OCI-LY3 (cell line): ENCODE results near the gene PPP2R2D.

Experiments
- EZH2phosphoT487 ChIP-seq: fragments of 200-600 bp; shearing (Covaris generic); IDR thresholded peaks from 2 replicates; pipeline ENCODE4 v1.6.1; 2018; ENCODE audit warnings: antibody characterized with exemption, mixed run types, low read depth
- TF ChIP-seq, protein P1 (sequence below): fragments of 200-600, 300-600 bp; sonication (generic); IDR thresholded peaks from 2 replicates; pipeline ENCODE4 v1.5.1; 2014; ENCODE audit warnings: antibody characterized with exemption, low read length, low read depth

DNA sequence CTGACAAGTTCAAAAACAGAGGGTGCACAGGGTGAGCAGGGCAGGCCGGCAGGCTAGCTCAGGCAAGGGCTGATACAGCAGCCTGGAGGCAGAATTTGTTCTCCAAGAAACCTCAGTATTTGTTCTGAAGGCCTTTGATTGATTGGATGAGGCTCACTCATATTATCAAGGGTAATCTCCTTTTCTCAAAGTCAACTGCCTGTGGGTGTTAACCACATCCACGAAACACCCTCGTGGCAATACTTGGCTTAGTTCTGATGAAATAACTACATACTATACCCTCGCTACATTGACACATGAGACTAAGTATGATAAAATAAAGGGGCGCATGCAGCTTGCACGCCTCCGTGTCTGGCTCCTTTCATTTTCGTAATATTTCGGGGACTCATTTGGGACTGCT, 4.4 kb upstream of the PPP2R2D start:
- no peak for TF ChIP-seq EZH2phosphoT487
- TF ChIP-seq, protein P1, sequence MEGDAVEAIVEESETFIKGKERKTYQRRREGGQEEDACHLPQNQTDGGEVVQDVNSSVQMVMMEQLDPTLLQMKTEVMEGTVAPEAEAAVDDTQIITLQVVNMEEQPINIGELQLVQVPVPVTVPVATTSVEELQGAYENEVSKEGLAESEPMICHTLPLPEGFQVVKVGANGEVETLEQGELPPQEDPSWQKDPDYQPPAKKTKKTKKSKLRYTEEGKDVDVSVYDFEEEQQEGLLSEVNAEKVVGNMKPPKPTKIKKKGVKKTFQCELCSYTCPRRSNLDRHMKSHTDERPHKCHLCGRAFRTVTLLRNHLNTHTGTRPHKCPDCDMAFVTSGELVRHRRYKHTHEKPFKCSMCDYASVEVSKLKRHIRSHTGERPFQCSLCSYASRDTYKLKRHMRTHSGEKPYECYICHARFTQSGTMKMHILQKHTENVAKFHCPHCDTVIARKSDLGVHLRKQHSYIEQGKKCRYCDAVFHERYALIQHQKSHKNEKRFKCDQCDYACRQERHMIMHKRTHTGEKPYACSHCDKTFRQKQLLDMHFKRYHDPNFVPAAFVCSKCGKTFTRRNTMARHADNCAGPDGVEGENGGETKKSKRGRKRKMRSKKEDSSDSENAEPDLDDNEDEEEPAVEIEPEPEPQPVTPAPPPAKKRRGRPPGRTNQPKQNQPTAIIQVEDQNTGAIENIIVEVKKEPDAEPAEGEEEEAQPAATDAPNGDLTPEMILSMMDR, result no peak
